ENCODE results near the gene TCHP.

The TCHP gene

GRCh38 chr12:109934026-109934425 lies 34.0 kb downstream of the TCHP start:
- no peak for DNase-seq (ENCODE audit: low spot score)

- no peak for DNase-seq (ENCODE audit: low spot score)
Measured at GRCh38 chr12:109937371-109937770, 37.3 kb downstream of the TCHP start.

- DNase-seq (ENCODE audit: low spot score): no peak
Measured at GRCh38 chr12:109938947-109939346, 38.9 kb downstream of the TCHP start.

- no peak for DNase-seq (ENCODE audit: low spot score)
Measured at GRCh38 chr12:109939504-109939903, 39.4 kb downstream of the TCHP start.

- DNase-seq (ENCODE audit: low spot score): no peak
Measured at GRCh38 chr12:109940339-109940923, 40.4 kb downstream of the TCHP start.

- no peak for DNase-seq (ENCODE audit: low spot score)
Measured at GRCh38 chr12:109943811-109944210, 43.7 kb downstream of the TCHP start.

- DNase-seq (ENCODE audit: low spot score): no peak
Measured at GRCh38 chr12:109944561-109945359, 44.7 kb downstream of the TCHP start.

GRCh38 chr12:109946505-109946904 lies 46.4 kb downstream of the TCHP start:
- DNase-seq (ENCODE audit: low spot score): no peak

- no peak for DNase-seq (ENCODE audit: low spot score)
Measured at GRCh38 chr12:109946913-109947312, 46.8 kb downstream of the TCHP start.

- DNase-seq (ENCODE audit: low spot score): peak; percentile 74
Measured at GRCh38 chr12:109947521-109947920, 47.4 kb downstream of the TCHP start.

GRCh38 chr12:109948368-109948767 lies 48.3 kb downstream of the TCHP start:
- no peak for DNase-seq (ENCODE audit: low spot score)

GRCh38 chr12:109949089-109949488 lies 49.0 kb downstream of the TCHP start:
- DNase-seq (ENCODE audit: low spot score): peak; percentile 66

GRCh38 chr12:109950625-109951024 lies 50.6 kb downstream of the TCHP start:
- no peak for DNase-seq (ENCODE audit: low spot score)

GRCh38 chr12:109951136-109951535 lies 51.1 kb downstream of the TCHP start:
- DNase-seq (ENCODE audit: low spot score): peak; percentile 76

GRCh38 chr12:109951751-109952150 lies 51.7 kb downstream of the TCHP start:
- peak; percentile 38 for DNase-seq (ENCODE audit: low spot score)

- DNase-seq (ENCODE audit: low spot score): no peak
Measured at GRCh38 chr12:109952160-109952858, 52.2 kb downstream of the TCHP start.

- no peak for DNase-seq (ENCODE audit: low spot score)
Measured at GRCh38 chr12:109952873-109953272, 52.8 kb downstream of the TCHP start.

- DNase-seq (ENCODE audit: low spot score): no peak
Measured at GRCh38 chr12:109953656-109954055, 53.6 kb downstream of the TCHP start.

- DNase-seq (ENCODE audit: low spot score): no peak
Measured at GRCh38 chr12:109958374-109958773, 58.3 kb downstream of the TCHP start.

GRCh38 chr12:109959411-109960093 lies 59.5 kb downstream of the TCHP start:
- DNase-seq (ENCODE audit: low spot score): no peak

GRCh38 chr12:109961201-109961600 lies 61.1 kb downstream of the TCHP start:
- no peak for DNase-seq (ENCODE audit: low spot score)

- DNase-seq (ENCODE audit: low spot score): no peak
Measured at GRCh38 chr12:109961612-109962011, 61.5 kb downstream of the TCHP start.

- DNase-seq (ENCODE audit: low spot score): no peak
Measured at GRCh38 chr12:109962398-109962797, 62.3 kb downstream of the TCHP start.
